HCT116 (cell line): ENCODE measurements around the gene PIK3R4. TPM values are rescaled to one million over a fixed set of nuclear protein-coding genes. Genes with fewer than 3 reads are reported as not detected.

Experiments used
- ATAC-seq: fragments of 200-7000 bp; cut with Tn5 transposase; 2 replicates; pipeline ENCODE4 v1.9.1; 2020; ENCODE audit warnings: mild to moderate bottlenecking, moderate library complexity
- BruUV-seq: library from RNA; stranded (reverse); fragments of 400-500 nt; replicated peaks from 2 replicates; lab custom pipeline; 2021; lab: Mats Ljungman, UMichigan
- CTCF ChIA-PET: fragments of 300-600 bp; sonication (Branson Sonifier 250); formaldehyde crosslinking; loops from one replicate; lab custom pipeline; 2021; ENCODE audit warnings: antibody characterized with exemption; lab: Charles Lee
- POLR2A ChIA-PET: fragments of 300-600, 350-600 bp; sonication (Branson Sonifier 250); formaldehyde crosslinking; loops from one replicate; lab custom pipeline; 2021; ENCODE audit warnings: antibody characterized with exemption; lab: Charles Lee
- RAD21 ChIA-PET, 2 experiments: fragments of 300-600 bp; sonication (Branson Sonifier 250); formaldehyde crosslinking; loops; one replicate each; lab custom pipeline; 2023; ENCODE audit warnings: low total read pairs in 2 of 2; ENCODE audit not compliant: uncharacterized antibody in 2 of 2, unreplicated experiment in 2 of 2, low non-redundant PET in 1 of 2; lab: Charles Lee
- DNase-seq: peaks from one replicate; pipeline ENCODE4 v3.0.0-alpha.2; 2010; ENCODE audit warnings: low read depth, low spot score
- H2AFZ ChIP-seq: fragments of 200-600 bp; shearing (Covaris generic), sonication (generic); 2 replicates; pipeline ENCODE4 v1.6.1; 2017; ENCODE audit warnings: low read depth, mixed run types, mixed read lengths, antibody characterized with exemption, low read length; ENCODE audit not compliant: poor library complexity, severe bottlenecking
- H3K27ac ChIP-seq: 2 replicates; pipeline ENCODE4 v1.5.1; 2012; ENCODE audit warnings: low read depth, low read length
- H3K27me3 ChIP-seq: fragments of 200-600 bp; sonication (generic); 2 replicates; pipeline ENCODE4 v1.6.1; 2016; ENCODE audit warnings: mixed run types, low read length, mixed read lengths; ENCODE audit not compliant: insufficient read depth
- H3K36me3 ChIP-seq, 2 experiments: fragments of 200-500 bp in 1 of 2; fragments of 200-600 bp in 1 of 2; sonication (Bioruptor generic) in 1 of 2; sonication (generic) in 1 of 2; 2 replicates each; pipeline versions ENCODE4 v1.5.1 to v1.6.1; 2014 to 2016; ENCODE audit warnings: low read length in 2 of 2, inconsistent platforms in 1 of 2, mixed read lengths in 1 of 2, mixed run types in 1 of 2; ENCODE audit not compliant: insufficient read depth in 2 of 2, control insufficient read depth in 1 of 2
- H3K4me1 ChIP-seq, 2 experiments: fragments of 200-600 bp in 1 of 2; sonication (generic) in 1 of 2; 2 replicates each; pipeline versions ENCODE4 v1.5.1 to v1.6.1; 2012 to 2017; ENCODE audit warnings: low read length in 2 of 2, inconsistent platforms in 1 of 2, mild to moderate bottlenecking in 1 of 2, mixed read lengths in 1 of 2, mixed run types in 1 of 2, moderate library complexity in 1 of 2; ENCODE audit not compliant: insufficient read depth in 2 of 2, control insufficient read depth in 1 of 2
- H3K4me2 ChIP-seq: fragments of 200-600 bp; sonication (generic); 2 replicates; pipeline ENCODE4 v1.6.1; 2017; ENCODE audit warnings: mixed run types, low read length, mixed read lengths
- H3K4me3 ChIP-seq, 2 experiments: fragments of 200-600 bp in 1 of 2; sonication (generic) in 1 of 2; replicated peaks in 1 of 2; 2 replicates each; pipeline ENCODE4 v1.5.1; 2011 to 2016; ENCODE audit warnings: low read length in 2 of 2, control low read depth in 1 of 2, low read depth in 1 of 2, mild to moderate bottlenecking in 1 of 2, mixed read lengths in 1 of 2, mixed run types in 1 of 2
- H3K79me2 ChIP-seq: fragments of 200-600 bp; sonication (generic); 2 replicates; pipeline ENCODE4 v1.6.1; 2017; ENCODE audit warnings: mild to moderate bottlenecking, mixed run types, low read length, moderate library complexity, mixed read lengths; ENCODE audit not compliant: insufficient read depth
- H3K9ac ChIP-seq: fragments of 200-600 bp; sonication (generic); 2 replicates; pipeline ENCODE4 v1.6.1; 2016; ENCODE audit warnings: low read length, mixed read lengths
- H3K9me2 ChIP-seq: fragments of 200-600 bp; sonication (generic), shearing (Covaris generic); 2 replicates; pipeline ENCODE4 v1.6.1; 2017; ENCODE audit warnings: mixed run types, mild to moderate bottlenecking, moderate library complexity; ENCODE audit not compliant: insufficient read depth
- H3K9me3 ChIP-seq, 2 experiments: fragments of 200-500 bp in 1 of 2; fragments of 200-600 bp in 1 of 2; sonication (Bioruptor generic) in 1 of 2; sonication (generic) in 1 of 2; 2 replicates each; pipeline ENCODE4 v1.6.1; 2014 to 2017; ENCODE audit warnings: low read length in 2 of 2, mixed read lengths in 2 of 2, inconsistent platforms in 1 of 2, low read depth in 1 of 2, mild to moderate bottlenecking in 1 of 2, mixed run types in 1 of 2, moderate library complexity in 1 of 2; ENCODE audit not compliant: control insufficient read depth in 1 of 2, insufficient read depth in 1 of 2
- H4K20me1 ChIP-seq: fragments of 200-600 bp; sonication (generic), shearing (Covaris generic); 2 replicates; pipeline ENCODE4 v1.6.1; 2017; ENCODE audit warnings: mixed run types, mild to moderate bottlenecking, moderate library complexity; ENCODE audit not compliant: insufficient read depth
- ATF3 ChIP-seq: IDR thresholded peaks from 2 replicates; pipeline ENCODE4 v1.6.1; 2012
- CBX3 ChIP-seq: IDR thresholded peaks from 2 replicates; pipeline ENCODE4 v1.6.1; 2012; ENCODE audit warnings: low read depth
- CEBPB ChIP-seq: IDR thresholded peaks from 2 replicates; pipeline ENCODE4 v1.6.1; 2012; ENCODE audit warnings: low read depth
- EGR1 ChIP-seq: IDR thresholded peaks from 2 replicates; pipeline ENCODE4 v1.6.1; 2012; ENCODE audit warnings: low read depth
- EZH2phosphoT487 ChIP-seq: fragments of 200-600 bp; IDR thresholded peaks from 2 replicates; pipeline ENCODE4 v1.6.1; 2018; ENCODE audit warnings: antibody characterized with exemption, borderline replicate concordance
- FOSL1 ChIP-seq: IDR thresholded peaks from 2 replicates; pipeline ENCODE4 v1.6.1; 2012; ENCODE audit warnings: low read depth
- JUND ChIP-seq: IDR thresholded peaks from 2 replicates; pipeline ENCODE4 v1.6.1; 2012
- POLR2A ChIP-seq: IDR thresholded peaks from 2 replicates; pipeline ENCODE4 v1.7.0; 2011; ENCODE audit warnings: borderline replicate concordance; ENCODE audit not compliant: insufficient read depth, insufficient read length; ENCODE audit errors: extremely low read depth
- RAD21 ChIP-seq: IDR thresholded peaks from 2 replicates; pipeline ENCODE4 v1.6.1; 2012; ENCODE audit warnings: low read depth, mild to moderate bottlenecking
- REST ChIP-seq: IDR thresholded peaks from 2 replicates; pipeline ENCODE4 v1.6.1; 2012; ENCODE audit warnings: low read depth
- SP1 ChIP-seq: IDR thresholded peaks from 2 replicates; pipeline ENCODE4 v1.6.1; 2012; ENCODE audit warnings: low read depth
- TCF7L2 ChIP-seq: IDR thresholded peaks from 2 replicates; pipeline ENCODE4 v1.7.0; 2011; ENCODE audit warnings: borderline replicate concordance, inconsistent platforms; ENCODE audit not compliant: insufficient read depth, insufficient read length; ENCODE audit errors: extremely low read depth
- YY1 ChIP-seq: IDR thresholded peaks from 2 replicates; pipeline ENCODE4 v1.6.1; 2011; ENCODE audit warnings: low read length, low read depth, moderate library complexity, mild to moderate bottlenecking; ENCODE audit not compliant: insufficient replicate concordance; ENCODE audit errors: extremely low read depth
- ZBTB33 ChIP-seq: IDR thresholded peaks from 2 replicates; pipeline ENCODE4 v1.6.1; 2011; ENCODE audit warnings: mild to moderate bottlenecking, low read length, moderate library complexity; ENCODE audit not compliant: insufficient replicate concordance; ENCODE audit errors: extremely low read depth
- ZNF274 ChIP-seq: fragments of 200-500 bp; sonication (Bioruptor generic); IDR thresholded peaks from 2 replicates; pipeline ENCODE4 v1.6.1; 2014; ENCODE audit warnings: mild to moderate bottlenecking, low read depth, low read length, inconsistent platforms
- intact Hi-C: fragments of 100-400 bp; cut with micrococcal nuclease; formaldehyde crosslinking; loops from 2 replicates; pipeline ENCODE4 v1.10.0; 2022
- total RNA-seq: library from RNA; stranded (reverse); gene quantifications from one replicate; pipeline ENCODE4 v1.2.1, GENCODE V29; 2021; ENCODE audit not compliant: unreplicated experiment
- TF ChIP-seq, protein P1 (sequence below), 3 experiments: fragments of 200-600 bp in 1 of 3; sonication (generic) in 1 of 3; IDR thresholded peaks in 2 of 3; conservative IDR thresholded peaks in 1 of 3; 2 replicates each; pipeline ENCODE4 v1.5.1; 2012 to 2017; ENCODE audit warnings: low read depth in 2 of 3, low read length in 2 of 3, antibody characterized with exemption in 1 of 3, borderline replicate concordance in 1 of 3, control low read depth in 1 of 3, mild to moderate bottlenecking in 1 of 3, mixed read lengths in 1 of 3, mixed run types in 1 of 3, moderate library complexity in 1 of 3; ENCODE audit not compliant: insufficient read depth in 1 of 3
- TF ChIP-seq, protein P2 (sequence below): IDR thresholded peaks from 2 replicates; pipeline ENCODE4 v1.6.1; 2012

Gene PIK3R4
- total RNA-seq, 1 experiment from 2014 or later, result 23.5 TPM

- CTCF ChIA-PET, result no interaction called here
- no peak overlapping the region for H3K27ac ChIP-seq
- H3K27me3 ChIP-seq, result no peaks in the 10 kb centered on the region
- ATAC-seq, result no peak
- H3K9me3 ChIP-seq, result no peaks in the 10 kb centered on the region
- intact Hi-C loops, result loop anchor here (10.0 kb wide), 1 partner anchor 413 kb away; no protein-coding TSS in a partner anchor
- RAD21 ChIA-PET, result no interaction called here
- BruUV-seq, result no TSS peak
- POLR2A ChIA-PET, result no interaction called here
- H3K9ac ChIP-seq, result no peak overlapping the region
- peaks cover 0 to 9% of the 10 kb centered on the region in 2 experiments; a peak in 2 of 4 replicates for H3K4me1 ChIP-seq
- no peaks in the 10 kb centered on the region for H4K20me1 ChIP-seq
- no peaks in the 10 kb centered on the region for H3K9me2 ChIP-seq
- H3K4me2 ChIP-seq, result no peak overlapping the region
- H3K36me3 ChIP-seq, result peaks cover 3 to 9% of the 10 kb centered on the region in 2 experiments; a peak in 1 of 4 replicates
- DNase-seq, result no peak
- no peak overlapping the region for H2AFZ ChIP-seq
- TF ChIP-seq EZH2phosphoT487 (no peak), ZNF274 (no peak), CEBPB (no peak), ATF3 (no peak), FOSL1 (no peak), SP1 (no peak), ZBTB33 (no peak), RAD21 (no peak), EGR1 (no peak), YY1 (no peak), TCF7L2 (no peak), POLR2A (no peak), REST (no peak), CBX3 (no peak), JUND (no peak)
- TF ChIP-seq, protein P1, sequence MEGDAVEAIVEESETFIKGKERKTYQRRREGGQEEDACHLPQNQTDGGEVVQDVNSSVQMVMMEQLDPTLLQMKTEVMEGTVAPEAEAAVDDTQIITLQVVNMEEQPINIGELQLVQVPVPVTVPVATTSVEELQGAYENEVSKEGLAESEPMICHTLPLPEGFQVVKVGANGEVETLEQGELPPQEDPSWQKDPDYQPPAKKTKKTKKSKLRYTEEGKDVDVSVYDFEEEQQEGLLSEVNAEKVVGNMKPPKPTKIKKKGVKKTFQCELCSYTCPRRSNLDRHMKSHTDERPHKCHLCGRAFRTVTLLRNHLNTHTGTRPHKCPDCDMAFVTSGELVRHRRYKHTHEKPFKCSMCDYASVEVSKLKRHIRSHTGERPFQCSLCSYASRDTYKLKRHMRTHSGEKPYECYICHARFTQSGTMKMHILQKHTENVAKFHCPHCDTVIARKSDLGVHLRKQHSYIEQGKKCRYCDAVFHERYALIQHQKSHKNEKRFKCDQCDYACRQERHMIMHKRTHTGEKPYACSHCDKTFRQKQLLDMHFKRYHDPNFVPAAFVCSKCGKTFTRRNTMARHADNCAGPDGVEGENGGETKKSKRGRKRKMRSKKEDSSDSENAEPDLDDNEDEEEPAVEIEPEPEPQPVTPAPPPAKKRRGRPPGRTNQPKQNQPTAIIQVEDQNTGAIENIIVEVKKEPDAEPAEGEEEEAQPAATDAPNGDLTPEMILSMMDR (IDR thresholded peaks at IDR 0.05 in 2 of 3, conservative IDR thresholded peaks at IDR 0.05 in 1 of 3; ENCODE audit: borderline replicate concordance in 1 of 3, insufficient read depth in 1 of 3, low read depth in 2 of 3, low read length in 2 of 3), result no peak
- TF ChIP-seq, protein P2, sequence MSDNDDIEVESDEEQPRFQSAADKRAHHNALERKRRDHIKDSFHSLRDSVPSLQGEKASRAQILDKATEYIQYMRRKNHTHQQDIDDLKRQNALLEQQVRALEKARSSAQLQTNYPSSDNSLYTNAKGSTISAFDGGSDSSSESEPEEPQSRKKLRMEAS, result no peak
- H3K79me2 ChIP-seq, result no peaks in the 10 kb centered on the region
- no peak overlapping the region for H3K4me3 ChIP-seq
These were observed 58.5 kb downstream of the PIK3R4 start for GRCh38 chr3:130688015-130688688.
